GM18526 (cell line): ENCODE measurements around the gene EIF2A.

ENCODE experiments used
- POLR2A ChIP-seq: IDR thresholded peaks from 3 replicates; pipeline ENCODE4 v1.6.1; 2011; ENCODE audit not compliant: insufficient read length; ENCODE audit errors: extremely low read depth

EIF2A gene

GRCh38 chr3:150610785-150611184 lies 64.2 kb downstream of the EIF2A start:
- no peak for TF ChIP-seq POLR2A

- TF ChIP-seq POLR2A: no peak
These were observed 65.1 kb downstream of the EIF2A start for GRCh38 chr3:150611666-150612065.

- no peak for TF ChIP-seq POLR2A
These were observed 65.9 kb downstream of the EIF2A start for GRCh38 chr3:150612494-150612893.

GRCh38 chr3:150613034-150613433 lies 66.4 kb downstream of the EIF2A start:
- no peak for TF ChIP-seq POLR2A

GRCh38 chr3:150613709-150614480 lies 67.3 kb downstream of the EIF2A start:
- no peak for TF ChIP-seq POLR2A

- no peak for TF ChIP-seq POLR2A
These were observed 73.6 kb downstream of the EIF2A start for GRCh38 chr3:150620002-150620689.

- TF ChIP-seq POLR2A: no peak
These were observed 77.4 kb downstream of the EIF2A start for GRCh38 chr3:150623945-150624344.

GRCh38 chr3:150626148-150626930 lies 79.8 kb downstream of the EIF2A start:
- TF ChIP-seq POLR2A: no peak

- TF ChIP-seq POLR2A: no peak
These were observed 81.0 kb downstream of the EIF2A start for GRCh38 chr3:150627557-150627956.

- no peak for TF ChIP-seq POLR2A
These were observed 85.1 kb downstream of the EIF2A start for GRCh38 chr3:150631515-150632221.

- TF ChIP-seq POLR2A: no peak
These were observed 88.5 kb downstream of the EIF2A start for GRCh38 chr3:150635076-150635475.

GRCh38 chr3:150635526-150635925 lies 88.9 kb downstream of the EIF2A start:
- TF ChIP-seq POLR2A: no peak
